Upper lobe of left lung (tissue), 4 donors: ENCODE results near the gene NDUFV2.

Source experiments
- CTCF ChIP-seq, 6 experiments: fragments of 450-650 bp in 4 of 6; fragments of 200-600 bp in 2 of 6; sonication (generic) in 2 of 6; IDR thresholded peaks; one replicate each; pipeline ENCODE4 v1.5.1; 2016 to 2019; ENCODE audit warnings: antibody characterized with exemption in 6 of 6
- EP300 ChIP-seq, 4 donors: sonication (generic); formaldehyde crosslinking; IDR thresholded peaks; one replicate each; pipeline ENCODE4 v1.5.1; 2017; ENCODE audit warnings: antibody characterized with exemption in 4 of 4, control low read depth in 2 of 4
- POLR2A ChIP-seq, 4 donors: fragments of 450-650 bp; IDR thresholded peaks; one replicate each; pipeline ENCODE4 v1.5.1; 2016 to 2017; ENCODE audit warnings: antibody characterized with exemption in 4 of 4, mild to moderate bottlenecking in 2 of 4
- POLR2AphosphoS5 ChIP-seq, 2 donors: sonication (generic); formaldehyde crosslinking; IDR thresholded peaks; one replicate each; pipeline ENCODE4 v1.5.1; 2017; ENCODE audit warnings: antibody characterized with exemption in 2 of 2

GRCh38 chr18:9055185-9055584 lies 47.3 kb upstream of the NDUFV2 start:
- TF ChIP-seq EP300 (IDR thresholded peaks at IDR 0.05) (no peak), POLR2A (IDR thresholded peaks at IDR 0.05) (no peak), CTCF (IDR thresholded peaks at IDR 0.05) (peak in 1 of 6 experiments; percentile 19), POLR2AphosphoS5 (IDR thresholded peaks at IDR 0.05) (no peak)
